ENCODE data around the gene EFNB2. TPM values are rescaled to one million over a fixed set of nuclear protein-coding genes. Genes with fewer than 3 reads are reported as not detected.

EFNB2 gene
- total RNA-seq, 4 donors from 2014 or later: 46.8 to 84.2 (median 77.6) TPM

- peaks cover 0 to 18% (median 5%) of the 10 kb centered on the region in 4 donors for H3K4me1 ChIP-seq
- H3K9me3 ChIP-seq: no peaks in the 10 kb centered on the region
- no peaks in the 10 kb centered on the region for H3K27me3 ChIP-seq
- no peak overlapping the region for H3K27ac ChIP-seq
- in situ Hi-C loops (cut with MboI; ENCODE audit: low pct_ligation_motif_present in 1 of 4, low pct_unique_long_range_greater_than_20kb in 1 of 4, low sequenced_read_pairs in 3 of 4) (loop anchor here in 2 of 4 donors (25.0 kb wide), 2 partner anchors 1961 to 1986 kb away; no protein-coding TSS in a partner anchor), intact Hi-C loops (cut with DNase I; ENCODE audit: low total_unique reads) (no loop called here)
- TF ChIP-seq POLR2A (IDR thresholded peaks at IDR 0.05) (no peak), POLR2AphosphoS5 (IDR thresholded peaks at IDR 0.05) (no peak), EP300 (IDR thresholded peaks at IDR 0.05; ENCODE audit: low read depth) (no peak), CTCF (IDR thresholded peaks at IDR 0.05) (no peak)
- no peak overlapping the region for H3K4me3 ChIP-seq
- no peak for DNase-seq
- peaks cover 0 to 24% (median 5%) of the 10 kb centered on the region in 4 donors for H3K36me3 ChIP-seq
- WGBS, 2 donors (ENCODE audit: low coverage in 1 of 2): 75 to 90% methylated on average over 2 to 3 of the region's 3 CpGs
These were observed 12.7 kb upstream of the EFNB2 start for GRCh38 chr13:106548064-106548696.

GRCh38 chr13:106541826-106542225 lies 6.4 kb upstream of the EFNB2 start:
- H3K27ac ChIP-seq: no peak overlapping the region
- H3K4me1 ChIP-seq: no peaks in the 10 kb centered on the region
- intact Hi-C loops (cut with DNase I; ENCODE audit: low total_unique reads): no loop called here
- no peak for DNase-seq
- no peak overlapping the region for H3K4me3 ChIP-seq
- H3K9me3 ChIP-seq: no peaks in the 10 kb centered on the region
- no peak for TF ChIP-seq POLR2AphosphoS5 (IDR thresholded peaks at IDR 0.05)
- no peak for TF ChIP-seq POLR2A (IDR thresholded peaks at IDR 0.05)
- TF ChIP-seq CTCF (IDR thresholded peaks at IDR 0.05): no peak
- TF ChIP-seq EP300 (IDR thresholded peaks at IDR 0.05; ENCODE audit: low read depth): no peak
- in situ Hi-C loops (cut with MboI; ENCODE audit: low pct_ligation_motif_present in 1 of 4, low pct_unique_long_range_greater_than_20kb in 1 of 4, low sequenced_read_pairs in 3 of 4): loop anchor here in 2 of 4 donors (25.0 kb wide), 2 partner anchors 1955 to 1980 kb away; no protein-coding TSS in a partner anchor
- 88 to 98% methylated on average over 1 of the region's 1 CpG for WGBS, 2 donors (ENCODE audit: low coverage in 1 of 2)
- H3K36me3 ChIP-seq: peaks cover 0 to 22% (median 10%) of the 10 kb centered on the region in 4 donors
- H3K27me3 ChIP-seq: no peaks in the 10 kb centered on the region

- intact Hi-C loops (cut with DNase I; ENCODE audit: low total_unique reads) (no loop called here), in situ Hi-C loops (cut with MboI; ENCODE audit: low pct_ligation_motif_present in 1 of 4, low pct_unique_long_range_greater_than_20kb in 1 of 4, low sequenced_read_pairs in 3 of 4) (loop anchor here in 2 of 4 donors (25.0 kb wide), 2 partner anchors 1953 to 1978 kb away; no protein-coding TSS in a partner anchor)
- Histone ChIP-seq H3K27me3 (no peaks in the 10 kb centered on the region), H3K27ac (no peak overlapping the region), H3K36me3 (peaks cover 0 to 22% (median 10%) of the 10 kb centered on the region in 4 donors), H3K9me3 (no peaks in the 10 kb centered on the region), H3K4me1 (peaks cover 3 to 7% (median 5%) of the 10 kb centered on the region in 4 donors), H3K4me3 (no peak overlapping the region)
- WGBS, 2 donors (ENCODE audit: low coverage in 1 of 2): 76 to 82% methylated on average over 4 of the region's 4 CpGs
- no peak for DNase-seq
- TF ChIP-seq POLR2AphosphoS5 (IDR thresholded peaks at IDR 0.05) (no peak), EP300 (IDR thresholded peaks at IDR 0.05; ENCODE audit: low read depth) (no peak), CTCF (IDR thresholded peaks at IDR 0.05) (no peak), POLR2A (IDR thresholded peaks at IDR 0.05) (no peak)
These were observed 5.2 kb upstream of the EFNB2 start for GRCh38 chr13:106540613-106541012.

GRCh38 chr13:106537521-106537920 lies 2.1 kb upstream of the EFNB2 start:
- peaks cover 7% of the 10 kb centered on the region for H3K27me3 ChIP-seq
- intact Hi-C loops (cut with DNase I; ENCODE audit: low total_unique reads): no loop called here
- H3K4me3 ChIP-seq: no peak overlapping the region
- no peak overlapping the region for H3K27ac ChIP-seq
- peaks cover 3 to 12% (median 8%) of the 10 kb centered on the region in 4 donors for H3K4me1 ChIP-seq
- 62 to 65% methylated on average over 3 of the region's 3 CpGs for WGBS, 2 donors (ENCODE audit: low coverage in 1 of 2)
- H3K9me3 ChIP-seq: no peaks in the 10 kb centered on the region
- in situ Hi-C loops (cut with MboI; ENCODE audit: low pct_ligation_motif_present in 1 of 4, low pct_unique_long_range_greater_than_20kb in 1 of 4, low sequenced_read_pairs in 3 of 4): loop anchor here in 2 of 4 donors (25.0 kb wide), 2 partner anchors 1950 to 1975 kb away; no protein-coding TSS in a partner anchor
- TF ChIP-seq POLR2AphosphoS5 (IDR thresholded peaks at IDR 0.05): no peak
- TF ChIP-seq EP300 (IDR thresholded peaks at IDR 0.05; ENCODE audit: low read depth): no peak
- DNase-seq: no peak
- H3K36me3 ChIP-seq: peaks cover 0 to 7% (median 3%) of the 10 kb centered on the region in 4 donors
